ENCODE results near the gene CYP2F1. TPM values are rescaled to one million over a fixed set of nuclear protein-coding genes. Genes with fewer than 3 reads are reported as not detected.

Gene CYP2F1
- total and polyA plus RNA-seq, 9 of the 15 experiments (the other 6 are each of a cell fraction or from before 2014, with no cell fraction given): 0.03 to 0.77 (median 0.18) TPM; not detected in 1

DNA sequence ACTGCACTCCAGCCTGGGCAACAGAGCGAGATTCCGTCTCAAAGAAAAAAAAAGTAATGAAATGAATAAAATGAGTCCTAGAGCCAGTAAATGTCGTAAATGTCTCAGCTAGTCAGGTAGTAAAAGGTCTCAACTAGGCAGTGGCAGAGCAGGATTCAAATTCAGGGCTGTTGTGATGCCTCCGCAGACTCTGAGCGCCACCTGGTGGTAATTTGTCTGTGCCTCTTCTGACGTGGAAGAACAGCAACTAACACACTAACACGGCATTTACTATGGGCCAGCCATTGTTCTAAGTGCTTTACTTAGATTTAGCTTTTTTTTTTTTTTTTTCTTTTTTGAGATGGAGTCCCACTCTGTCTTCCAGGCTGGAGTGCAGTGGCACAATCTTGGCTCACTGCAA, 30.2 kb downstream of the CYP2F1 start (continued):
- TF ChIP-seq, protein P1, sequence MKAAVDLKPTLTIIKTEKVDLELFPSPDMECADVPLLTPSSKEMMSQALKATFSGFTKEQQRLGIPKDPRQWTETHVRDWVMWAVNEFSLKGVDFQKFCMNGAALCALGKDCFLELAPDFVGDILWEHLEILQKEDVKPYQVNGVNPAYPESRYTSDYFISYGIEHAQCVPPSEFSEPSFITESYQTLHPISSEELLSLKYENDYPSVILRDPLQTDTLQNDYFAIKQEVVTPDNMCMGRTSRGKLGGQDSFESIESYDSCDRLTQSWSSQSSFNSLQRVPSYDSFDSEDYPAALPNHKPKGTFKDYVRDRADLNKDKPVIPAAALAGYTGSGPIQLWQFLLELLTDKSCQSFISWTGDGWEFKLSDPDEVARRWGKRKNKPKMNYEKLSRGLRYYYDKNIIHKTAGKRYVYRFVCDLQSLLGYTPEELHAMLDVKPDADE (conservative IDR thresholded peaks at IDR 0.05; ENCODE audit: control insufficient read depth, low read depth, low read length): no peak
- TF ChIP-seq ZC3H11A (IDR thresholded peaks at IDR 0.05; ENCODE audit: low read depth, low read length) (no peak), RBFOX2 (IDR thresholded peaks at IDR 0.05; ENCODE audit: low read depth, low read length) (no peak), FOXK1 (CRISPR knock-in tag; IDR thresholded peaks at IDR 0.05; ENCODE audit: borderline replicate concordance) (no peak), ATF1 (CRISPR knock-in tag; IDR thresholded peaks at IDR 0.05) (no peak), ATF1 (tag; IDR thresholded peaks at IDR 0.05) (peak; percentile 72), BRD4 (IDR thresholded peaks at IDR 0.05) (no peak), ZNF780A (CRISPR knock-in tag; IDR thresholded peaks at IDR 0.05) (no peak), MEIS2 (IDR thresholded peaks at IDR 0.05; ENCODE audit: partially characterized antibody) (no peak), ZNF57 (CRISPR knock-in tag; IDR thresholded peaks at IDR 0.05) (no peak), ARNT (IDR thresholded peaks at IDR 0.05) (0 out of 4 replicates have a peak, but pooled peaks of 1 of the 2 experiments have one; percentile 33), KLF16 (IDR thresholded peaks at IDR 0.05) (no peak), RB1 (IDR thresholded peaks at IDR 0.05; ENCODE audit: low read depth) (no peak; the same call in 1 of the 2 replicates), RBM25 (IDR thresholded peaks at IDR 0.05; ENCODE audit: low read depth, low read length, severe bottlenecking) (peak; percentile 80), HNRNPUL1 (IDR thresholded peaks at IDR 0.05; ENCODE audit: low read length) (no peak), NR1H2 (CRISPR knock-in tag; IDR thresholded peaks at IDR 0.05) (no peak), ETV5 (CRISPR knock-in tag; IDR thresholded peaks at IDR 0.05; ENCODE audit: low read depth) (no peak; the same call in 1 of the 2 replicates)
- TF ChIP-seq, protein P2, sequence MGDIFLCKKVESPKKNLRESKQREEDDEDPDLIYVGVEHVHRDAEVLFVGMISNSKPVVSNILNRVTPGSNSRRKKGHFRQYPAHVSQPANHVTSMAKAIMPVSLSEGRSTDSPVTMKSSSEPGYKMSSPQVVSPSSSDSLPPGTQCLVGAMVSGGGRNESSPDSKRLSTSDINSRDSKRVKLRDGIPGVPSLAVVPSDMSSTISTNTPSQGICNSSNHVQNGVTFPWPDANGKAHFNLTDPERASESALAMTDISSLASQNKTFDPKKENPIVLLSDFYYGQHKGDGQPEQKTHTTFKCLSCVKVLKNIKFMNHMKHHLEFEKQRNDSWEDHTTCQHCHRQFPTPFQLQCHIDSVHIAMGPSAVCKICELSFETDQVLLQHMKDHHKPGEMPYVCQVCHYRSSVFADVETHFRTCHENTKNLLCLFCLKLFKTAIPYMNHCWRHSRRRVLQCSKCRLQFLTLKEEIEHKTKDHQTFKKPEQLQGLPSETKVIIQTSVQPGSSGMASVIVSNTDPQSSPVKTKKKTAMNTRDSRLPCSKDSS (IDR thresholded peaks at IDR 0.05; ENCODE audit: low read depth, partially characterized antibody): no peak
- TF ChIP-seq, protein P3, sequence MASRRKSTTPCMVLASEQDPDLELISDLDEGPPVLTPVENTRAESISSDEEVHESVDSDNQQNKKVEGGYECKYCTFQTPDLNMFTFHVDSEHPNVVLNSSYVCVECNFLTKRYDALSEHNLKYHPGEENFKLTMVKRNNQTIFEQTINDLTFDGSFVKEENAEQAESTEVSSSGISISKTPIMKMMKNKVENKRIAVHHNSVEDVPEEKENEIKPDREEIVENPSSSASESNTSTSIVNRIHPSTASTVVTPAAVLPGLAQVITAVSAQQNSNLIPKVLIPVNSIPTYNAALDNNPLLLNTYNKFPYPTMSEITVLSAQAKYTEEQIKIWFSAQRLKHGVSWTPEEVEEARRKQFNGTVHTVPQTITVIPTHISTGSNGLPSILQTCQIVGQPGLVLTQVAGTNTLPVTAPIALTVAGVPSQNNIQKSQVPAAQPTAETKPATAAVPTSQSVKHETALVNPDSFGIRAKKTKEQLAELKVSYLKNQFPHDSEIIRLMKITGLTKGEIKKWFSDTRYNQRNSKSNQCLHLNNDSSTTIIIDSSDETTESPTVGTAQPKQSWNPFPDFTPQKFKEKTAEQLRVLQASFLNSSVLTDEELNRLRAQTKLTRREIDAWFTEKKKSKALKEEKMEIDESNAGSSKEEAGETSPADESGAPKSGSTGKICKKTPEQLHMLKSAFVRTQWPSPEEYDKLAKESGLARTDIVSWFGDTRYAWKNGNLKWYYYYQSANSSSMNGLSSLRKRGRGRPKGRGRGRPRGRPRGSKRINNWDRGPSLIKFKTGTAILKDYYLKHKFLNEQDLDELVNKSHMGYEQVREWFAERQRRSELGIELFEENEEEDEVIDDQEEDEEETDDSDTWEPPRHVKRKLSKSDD (conservative IDR thresholded peaks at IDR 0.05; ENCODE audit: low read length): no peak
- TF ChIP-seq, protein P4, sequence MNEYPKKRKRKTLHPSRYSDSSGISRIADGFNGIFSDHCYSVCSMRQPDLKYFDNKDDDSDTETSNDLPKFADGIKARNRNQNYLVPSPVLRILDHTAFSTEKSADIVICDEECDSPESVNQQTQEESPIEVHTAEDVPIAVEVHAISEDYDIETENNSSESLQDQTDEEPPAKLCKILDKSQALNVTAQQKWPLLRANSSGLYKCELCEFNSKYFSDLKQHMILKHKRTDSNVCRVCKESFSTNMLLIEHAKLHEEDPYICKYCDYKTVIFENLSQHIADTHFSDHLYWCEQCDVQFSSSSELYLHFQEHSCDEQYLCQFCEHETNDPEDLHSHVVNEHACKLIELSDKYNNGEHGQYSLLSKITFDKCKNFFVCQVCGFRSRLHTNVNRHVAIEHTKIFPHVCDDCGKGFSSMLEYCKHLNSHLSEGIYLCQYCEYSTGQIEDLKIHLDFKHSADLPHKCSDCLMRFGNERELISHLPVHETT (CRISPR knock-in tag; conservative IDR thresholded peaks at IDR 0.05 in 1 of 2, IDR thresholded peaks at IDR 0.05 in 1 of 2): no peak
- TF ChIP-seq, protein P5, sequence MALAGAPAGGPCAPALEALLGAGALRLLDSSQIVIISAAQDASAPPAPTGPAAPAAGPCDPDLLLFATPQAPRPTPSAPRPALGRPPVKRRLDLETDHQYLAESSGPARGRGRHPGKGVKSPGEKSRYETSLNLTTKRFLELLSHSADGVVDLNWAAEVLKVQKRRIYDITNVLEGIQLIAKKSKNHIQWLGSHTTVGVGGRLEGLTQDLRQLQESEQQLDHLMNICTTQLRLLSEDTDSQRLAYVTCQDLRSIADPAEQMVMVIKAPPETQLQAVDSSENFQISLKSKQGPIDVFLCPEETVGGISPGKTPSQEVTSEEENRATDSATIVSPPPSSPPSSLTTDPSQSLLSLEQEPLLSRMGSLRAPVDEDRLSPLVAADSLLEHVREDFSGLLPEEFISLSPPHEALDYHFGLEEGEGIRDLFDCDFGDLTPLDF (CRISPR knock-in tag; IDR thresholded peaks at IDR 0.05): no peak
